Panc1 (cell line): Measurements from ENCODE around the gene ZNF784. TPM values are rescaled to one million over a fixed set of nuclear protein-coding genes. Genes with fewer than 3 reads are reported as not detected.

Experiments used
- ATAC-seq: fragments of 200-7000 bp; cut with Tn5 transposase; 2 replicates; pipeline ENCODE4 v1.9.1; 2020; ENCODE audit warnings: mild to moderate bottlenecking, moderate library complexity
- BruUV-seq: library from RNA; stranded (reverse); fragments of 400-500 nt; replicated peaks from 2 replicates; lab custom pipeline; 2021; lab: Mats Ljungman, UMichigan
- CTCF ChIA-PET: fragments of 300-600 bp; sonication (Branson Sonifier 250); formaldehyde crosslinking; loops from one replicate; lab custom pipeline; 2022; ENCODE audit warnings: antibody characterized with exemption; lab: Charles Lee
- POLR2A ChIA-PET: fragments of 300-600 bp; sonication (Branson Sonifier 250); formaldehyde crosslinking; loops from one replicate; lab custom pipeline; 2022; ENCODE audit warnings: antibody characterized with exemption; lab: Charles Lee
- DNase-seq: peaks from one replicate; pipeline ENCODE4 v3.0.0-alpha.2; 2010; ENCODE audit warnings: low read depth, low spot score
- H3K27ac ChIP-seq: 2 replicates; pipeline ENCODE4 v1.5.1; 2011; ENCODE audit warnings: mild to moderate bottlenecking, low read length, inconsistent platforms
- H3K27me3 ChIP-seq: fragments of 200-500 bp; sonication (Bioruptor generic); 2 replicates; pipeline ENCODE4 v1.6.0; 2014; ENCODE audit warnings: low read length, inconsistent platforms; ENCODE audit not compliant: control insufficient read depth, insufficient read depth
- H3K36me3 ChIP-seq: fragments of 200-500 bp; sonication (Bioruptor generic); 2 replicates; pipeline ENCODE4 v1.5.1; 2014; ENCODE audit warnings: inconsistent platforms, mild to moderate bottlenecking, low read length, moderate library complexity; ENCODE audit not compliant: control insufficient read depth, insufficient read depth
- H3K4me1 ChIP-seq: 2 replicates; pipeline ENCODE4 v1.5.1; 2011; ENCODE audit warnings: inconsistent platforms, mild to moderate bottlenecking, low read length, moderate library complexity; ENCODE audit not compliant: control insufficient read depth, insufficient read depth
- H3K4me3 ChIP-seq, 2 experiments: 2 replicates each; pipeline ENCODE4 v1.5.1; 2011 to 2012; ENCODE audit warnings: low read depth in 2 of 2, low read length in 2 of 2, mild to moderate bottlenecking in 2 of 2, inconsistent platforms in 1 of 2, moderate library complexity in 1 of 2
- H3K9me3 ChIP-seq: fragments of 200-500 bp; sonication (Bioruptor generic); 2 replicates; pipeline ENCODE4 v1.5.1; 2014; ENCODE audit warnings: low read depth, mild to moderate bottlenecking, inconsistent platforms, low read length, moderate library complexity; ENCODE audit not compliant: control insufficient read depth, insufficient read depth
- POLR2AphosphoS5 ChIP-seq: IDR thresholded peaks from 2 replicates; pipeline ENCODE4 v1.6.1; 2012; ENCODE audit warnings: mild to moderate bottlenecking, low read depth, low read length, moderate library complexity
- SIN3A ChIP-seq: IDR thresholded peaks from 2 replicates; pipeline ENCODE4 v1.6.1; 2012; ENCODE audit warnings: low read depth, mild to moderate bottlenecking, low read length, moderate library complexity, borderline replicate concordance; ENCODE audit not compliant: insufficient read depth
- TCF7L2 ChIP-seq: IDR thresholded peaks from 2 replicates; pipeline ENCODE4 v1.6.1; 2011; ENCODE audit warnings: mild to moderate bottlenecking, low read depth, low read length, inconsistent platforms
- in situ Hi-C: cut with HindIII; loops from 2 replicates; pipeline ENCODE4 v1.10.0; 2016; ENCODE audit warnings: low sequenced_read_pairs, low pct_unique_long_range_greater_than_20kb
- intact Hi-C: fragments of 100-400 bp; cut with micrococcal nuclease; formaldehyde crosslinking; loops from one replicate; pipeline ENCODE4 v1.10.0; 2022; ENCODE audit not compliant: unreplicated experiment
- total RNA-seq: library from RNA; stranded (reverse); gene quantifications from one replicate; pipeline ENCODE4 v1.2.1, GENCODE V29; 2021; ENCODE audit not compliant: unreplicated experiment
- TF ChIP-seq, protein P1 (sequence below): fragments of 450-650 bp; IDR thresholded peaks from 2 replicates; pipeline ENCODE4 v1.5.1; 2017; ENCODE audit warnings: mild to moderate bottlenecking
- TF ChIP-seq, protein P2 (sequence below), 2 experiments: IDR thresholded peaks; 2 replicates each; pipeline ENCODE4 v1.6.1; 2011 to 2012; ENCODE audit warnings: low read depth in 2 of 2, control low read depth in 1 of 2, low read length in 1 of 2, mild to moderate bottlenecking in 1 of 2, moderate library complexity in 1 of 2; ENCODE audit not compliant: insufficient read depth in 1 of 2

ZNF784 gene
- total RNA-seq, 1 experiment from 2014 or later: 8.9 TPM

GRCh38 chr19:55590617-55591016 is 33.7 kb downstream of the ZNF784 start:
- H3K27ac ChIP-seq: no peak overlapping the region
- no peak overlapping the region for H3K4me3 ChIP-seq
- H3K36me3 ChIP-seq: no peaks in the 10 kb centered on the region
- no TSS peak for BruUV-seq
- ChIA-PET POLR2A (no interaction called here), CTCF (no interaction called here)
- no peaks in the 10 kb centered on the region for H3K9me3 ChIP-seq
- H3K4me1 ChIP-seq: peaks cover 10% of the 10 kb centered on the region
- DNase-seq: no peak
- ATAC-seq: peak; percentile 21; the same call in 1 of the 2 replicates
- TF ChIP-seq SIN3A (no peak), TCF7L2 (no peak), POLR2AphosphoS5 (no peak)
- TF ChIP-seq, protein P1, sequence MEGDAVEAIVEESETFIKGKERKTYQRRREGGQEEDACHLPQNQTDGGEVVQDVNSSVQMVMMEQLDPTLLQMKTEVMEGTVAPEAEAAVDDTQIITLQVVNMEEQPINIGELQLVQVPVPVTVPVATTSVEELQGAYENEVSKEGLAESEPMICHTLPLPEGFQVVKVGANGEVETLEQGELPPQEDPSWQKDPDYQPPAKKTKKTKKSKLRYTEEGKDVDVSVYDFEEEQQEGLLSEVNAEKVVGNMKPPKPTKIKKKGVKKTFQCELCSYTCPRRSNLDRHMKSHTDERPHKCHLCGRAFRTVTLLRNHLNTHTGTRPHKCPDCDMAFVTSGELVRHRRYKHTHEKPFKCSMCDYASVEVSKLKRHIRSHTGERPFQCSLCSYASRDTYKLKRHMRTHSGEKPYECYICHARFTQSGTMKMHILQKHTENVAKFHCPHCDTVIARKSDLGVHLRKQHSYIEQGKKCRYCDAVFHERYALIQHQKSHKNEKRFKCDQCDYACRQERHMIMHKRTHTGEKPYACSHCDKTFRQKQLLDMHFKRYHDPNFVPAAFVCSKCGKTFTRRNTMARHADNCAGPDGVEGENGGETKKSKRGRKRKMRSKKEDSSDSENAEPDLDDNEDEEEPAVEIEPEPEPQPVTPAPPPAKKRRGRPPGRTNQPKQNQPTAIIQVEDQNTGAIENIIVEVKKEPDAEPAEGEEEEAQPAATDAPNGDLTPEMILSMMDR: no peak
- TF ChIP-seq, protein P2, sequence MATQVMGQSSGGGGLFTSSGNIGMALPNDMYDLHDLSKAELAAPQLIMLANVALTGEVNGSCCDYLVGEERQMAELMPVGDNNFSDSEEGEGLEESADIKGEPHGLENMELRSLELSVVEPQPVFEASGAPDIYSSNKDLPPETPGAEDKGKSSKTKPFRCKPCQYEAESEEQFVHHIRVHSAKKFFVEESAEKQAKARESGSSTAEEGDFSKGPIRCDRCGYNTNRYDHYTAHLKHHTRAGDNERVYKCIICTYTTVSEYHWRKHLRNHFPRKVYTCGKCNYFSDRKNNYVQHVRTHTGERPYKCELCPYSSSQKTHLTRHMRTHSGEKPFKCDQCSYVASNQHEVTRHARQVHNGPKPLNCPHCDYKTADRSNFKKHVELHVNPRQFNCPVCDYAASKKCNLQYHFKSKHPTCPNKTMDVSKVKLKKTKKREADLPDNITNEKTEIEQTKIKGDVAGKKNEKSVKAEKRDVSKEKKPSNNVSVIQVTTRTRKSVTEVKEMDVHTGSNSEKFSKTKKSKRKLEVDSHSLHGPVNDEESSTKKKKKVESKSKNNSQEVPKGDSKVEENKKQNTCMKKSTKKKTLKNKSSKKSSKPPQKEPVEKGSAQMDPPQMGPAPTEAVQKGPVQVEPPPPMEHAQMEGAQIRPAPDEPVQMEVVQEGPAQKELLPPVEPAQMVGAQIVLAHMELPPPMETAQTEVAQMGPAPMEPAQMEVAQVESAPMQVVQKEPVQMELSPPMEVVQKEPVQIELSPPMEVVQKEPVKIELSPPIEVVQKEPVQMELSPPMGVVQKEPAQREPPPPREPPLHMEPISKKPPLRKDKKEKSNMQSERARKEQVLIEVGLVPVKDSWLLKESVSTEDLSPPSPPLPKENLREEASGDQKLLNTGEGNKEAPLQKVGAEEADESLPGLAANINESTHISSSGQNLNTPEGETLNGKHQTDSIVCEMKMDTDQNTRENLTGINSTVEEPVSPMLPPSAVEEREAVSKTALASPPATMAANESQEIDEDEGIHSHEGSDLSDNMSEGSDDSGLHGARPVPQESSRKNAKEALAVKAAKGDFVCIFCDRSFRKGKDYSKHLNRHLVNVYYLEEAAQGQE (IDR thresholded peaks at IDR 0.05; ENCODE audit: insufficient read depth in 1 of 2, low read depth in 2 of 2, low read length in 1 of 2): no peak
- in situ Hi-C loops: no loop called here
- H3K27me3 ChIP-seq: no peaks in the 10 kb centered on the region
- intact Hi-C loops: no loop called here

- no peak for ATAC-seq
Measured at GRCh38 chr19:55590109-55590508, 34.3 kb downstream of the ZNF784 start.

More at GRCh38 chr19:55590109-55590508, 34.3 kb downstream of the ZNF784 start:
- in situ Hi-C loops: no loop called here
- ChIA-PET CTCF (no interaction called here), POLR2A (interaction anchor here (0.6 kb wide), 1 partner anchor 9 kb away, joined by 4 read pairs; the partner anchor contains the start of gene FIZ1)
- DNase-seq: no peak
- Histone ChIP-seq H3K36me3 (no peaks in the 10 kb centered on the region), H3K27me3 (no peaks in the 10 kb centered on the region), H3K4me1 (peaks cover 10% of the 10 kb centered on the region), H3K4me3 (no peak overlapping the region), H3K27ac (no peak overlapping the region), H3K9me3 (no peaks in the 10 kb centered on the region)
- intact Hi-C loops: no loop called here
- no TSS peak for BruUV-seq
- TF ChIP-seq, protein P1: no peak
- no peak for TF ChIP-seq POLR2AphosphoS5
- TF ChIP-seq, protein P2 (IDR thresholded peaks at IDR 0.05; ENCODE audit: insufficient read depth in 1 of 2, low read depth in 2 of 2, low read length in 1 of 2): no peak
- no peak for TF ChIP-seq SIN3A
- TF ChIP-seq TCF7L2: no peak
